Activated CD8-positive, alpha-beta T cell treated with anti-CD3 and anti-CD28 coated beads for 36 hours (primary cell): ENCODE data around the gene FGF11. TPM values are rescaled to one million over a fixed set of nuclear protein-coding genes. Genes with fewer than 3 reads are reported as not detected.

ENCODE experiments used
- ATAC-seq: fragments of 200-7000 bp; cut with Tn5 transposase; one replicate; pipeline ENCODE4 v1.10.0; 2021; ENCODE audit warnings: mild to moderate bottlenecking, moderate library complexity
- CTCF ChIA-PET: fragments of 350-600 bp; sonication (Branson Sonifier 250); formaldehyde crosslinking; loops from one replicate; lab custom pipeline; 2021; ENCODE audit warnings: antibody characterized with exemption; lab: Charles Lee
- POLR2A ChIA-PET: fragments of 350-600 bp; sonication (Branson Sonifier 250); formaldehyde crosslinking; loops from one replicate; lab custom pipeline; 2021; ENCODE audit warnings: antibody characterized with exemption; lab: Charles Lee
- DNase-seq: peaks from one replicate; pipeline ENCODE4 v3.0.0-alpha.2; 2020
- H3K27ac Mint-ChIP-seq: one replicate; pipeline ENCODE4 v1.8.0; 2021; ENCODE audit warnings: mild to moderate bottlenecking, mixed read lengths
- H3K27me3 Mint-ChIP-seq: one replicate; pipeline ENCODE4 v1.8.0; 2021; ENCODE audit warnings: mixed read lengths
- H3K36me3 Mint-ChIP-seq: one replicate; pipeline ENCODE4 v1.8.0; 2021; ENCODE audit warnings: low read depth, mixed read lengths
- H3K4me1 Mint-ChIP-seq: one replicate; pipeline ENCODE4 v1.8.0; 2021; ENCODE audit warnings: low read depth, mixed read lengths
- H3K4me3 Mint-ChIP-seq: one replicate; pipeline ENCODE4 v1.8.0; 2021; ENCODE audit warnings: mild to moderate bottlenecking, moderate library complexity, mixed read lengths
- H3K9me3 Mint-ChIP-seq: one replicate; pipeline ENCODE4 v1.8.0; 2021; ENCODE audit warnings: mixed read lengths
- intact Hi-C: fragments of 100-400 bp; cut with micrococcal nuclease; formaldehyde crosslinking; loops from one replicate; pipeline ENCODE4 v1.10.0; 2022
- total RNA-seq, 2 experiments: library from RNA; stranded (reverse); gene quantifications; one replicate each; pipeline ENCODE4 v1.2.3, GENCODE V29; 2021
- TF ChIP-seq, protein P1 (sequence below): fragments of 200-600 bp; IDR thresholded peaks from one replicate; pipeline ENCODE4 v1.8.0; 2022; ENCODE audit warnings: antibody characterized with exemption, mild to moderate bottlenecking

FGF11 gene
- total RNA-seq, 2 experiments from 2014 or later: 16.5 to 16.6 TPM

DNA sequence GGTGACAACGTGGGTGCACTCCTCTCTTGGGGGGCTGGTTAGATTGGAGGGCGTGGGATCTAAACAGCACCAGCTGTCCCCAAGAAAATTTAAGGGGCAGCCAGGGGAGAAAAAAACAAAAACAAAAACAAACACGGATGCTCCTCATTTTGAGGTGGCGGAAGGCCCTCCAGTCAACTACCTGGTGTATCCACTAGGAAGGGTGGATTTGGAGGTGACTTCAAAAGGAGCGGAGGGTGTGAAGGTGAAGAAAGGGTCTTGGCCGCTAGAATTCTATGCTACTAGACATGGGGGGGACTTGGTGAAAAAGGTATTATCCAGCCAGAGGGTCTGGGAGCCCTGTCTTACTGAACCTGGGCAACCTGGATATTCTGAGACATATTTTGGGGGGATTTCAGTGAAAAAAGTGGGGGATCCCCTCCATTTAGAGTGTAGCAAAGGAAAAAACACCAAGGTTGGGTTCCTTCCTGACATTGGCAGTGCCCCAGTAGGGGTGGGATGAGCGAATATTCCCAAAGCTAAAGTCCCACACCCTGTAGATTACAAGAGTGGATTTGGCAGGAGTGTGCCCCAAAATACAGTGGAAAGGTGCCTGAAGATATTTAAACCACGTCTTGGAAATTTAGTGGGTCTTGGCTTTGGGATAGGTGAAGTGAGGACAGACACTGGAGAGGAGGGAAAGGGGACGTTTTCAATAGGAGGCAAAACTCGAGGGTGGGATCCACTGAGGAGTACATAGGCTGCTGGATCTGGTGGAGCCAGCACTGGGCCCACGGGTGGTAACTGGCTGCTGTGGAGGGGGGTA lies 454 bp upstream of the FGF11 start:
- Mint-ChIP-seq H3K4me3 (peak overlapping the region; percentile 94), H3K9me3 (no peaks in the 10 kb centered on the region), H3K27me3 (peaks cover 39% of the 10 kb centered on the region), H3K36me3 (peaks cover 21% of the 10 kb centered on the region), H3K27ac (peak overlapping the region; percentile 20), H3K4me1 (peaks cover 31% of the 10 kb centered on the region)
- intact Hi-C loops: loop anchor here (5.0 kb wide), 3 partner anchors 43 to 123 kb away; partner anchors contain the start of genes KCTD11, POLR2A, SENP3 and SLC35G6
- no peak for DNase-seq
- POLR2A ChIA-PET: interaction anchor here (0.5 to 8.8 kb wide), 7 partner anchors 12 to 249 kb away, joined by 3 to 83 read pairs (median 20); partner anchors contain the start of genes POLR2A, SLC35G6, TP53 and ZBTB4
- CTCF ChIA-PET: interaction anchor here (0.7 to 4.4 kb wide), 5 partner anchors 16 to 122 kb away, joined by 3 to 68 read pairs (median 48); partner anchors contain the start of genes PLSCR3, SLC35G6, TMEM95 and ZBTB4
- TF ChIP-seq, protein P1, sequence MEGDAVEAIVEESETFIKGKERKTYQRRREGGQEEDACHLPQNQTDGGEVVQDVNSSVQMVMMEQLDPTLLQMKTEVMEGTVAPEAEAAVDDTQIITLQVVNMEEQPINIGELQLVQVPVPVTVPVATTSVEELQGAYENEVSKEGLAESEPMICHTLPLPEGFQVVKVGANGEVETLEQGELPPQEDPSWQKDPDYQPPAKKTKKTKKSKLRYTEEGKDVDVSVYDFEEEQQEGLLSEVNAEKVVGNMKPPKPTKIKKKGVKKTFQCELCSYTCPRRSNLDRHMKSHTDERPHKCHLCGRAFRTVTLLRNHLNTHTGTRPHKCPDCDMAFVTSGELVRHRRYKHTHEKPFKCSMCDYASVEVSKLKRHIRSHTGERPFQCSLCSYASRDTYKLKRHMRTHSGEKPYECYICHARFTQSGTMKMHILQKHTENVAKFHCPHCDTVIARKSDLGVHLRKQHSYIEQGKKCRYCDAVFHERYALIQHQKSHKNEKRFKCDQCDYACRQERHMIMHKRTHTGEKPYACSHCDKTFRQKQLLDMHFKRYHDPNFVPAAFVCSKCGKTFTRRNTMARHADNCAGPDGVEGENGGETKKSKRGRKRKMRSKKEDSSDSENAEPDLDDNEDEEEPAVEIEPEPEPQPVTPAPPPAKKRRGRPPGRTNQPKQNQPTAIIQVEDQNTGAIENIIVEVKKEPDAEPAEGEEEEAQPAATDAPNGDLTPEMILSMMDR: no peak
- no peak for ATAC-seq

DNA sequence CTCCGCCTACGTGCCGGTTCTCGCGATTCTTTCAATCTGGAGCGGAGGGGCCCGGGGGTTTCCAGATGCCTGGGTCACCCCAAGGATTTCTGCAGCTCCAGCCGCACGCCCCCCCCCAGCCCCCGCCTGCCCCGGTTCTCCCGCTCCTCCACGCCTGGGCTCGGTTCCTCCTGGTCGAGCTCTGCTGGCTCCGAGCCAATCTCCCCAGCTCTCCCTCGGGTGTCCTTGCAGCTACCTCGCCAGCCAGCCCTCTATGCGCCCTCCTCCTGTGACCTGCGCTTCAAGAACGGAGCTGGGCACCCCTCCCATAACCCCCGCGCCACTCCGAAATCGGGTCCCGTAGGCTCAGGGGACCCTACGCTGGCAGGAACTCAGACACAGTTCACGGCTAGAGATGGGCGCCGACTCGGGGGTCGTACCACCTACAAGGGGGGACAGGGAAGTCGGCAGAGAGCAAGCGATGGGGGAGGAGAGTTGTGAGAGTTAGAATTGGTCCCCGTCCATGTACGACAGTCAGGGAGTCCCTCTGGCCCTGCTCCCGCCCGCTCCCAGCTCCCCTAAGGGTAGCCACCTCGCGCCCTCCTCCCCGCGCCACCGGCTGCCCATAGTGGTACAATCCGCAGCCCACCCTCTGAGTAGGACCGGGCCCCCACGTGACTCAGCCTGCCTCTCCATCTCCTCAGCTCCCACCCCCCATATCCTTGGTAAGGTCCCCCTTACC lies 961 bp downstream of the FGF11 start:
- peaks cover 31% of the 10 kb centered on the region for H3K4me1 Mint-ChIP-seq
- H3K9me3 Mint-ChIP-seq: no peaks in the 10 kb centered on the region

DNA sequence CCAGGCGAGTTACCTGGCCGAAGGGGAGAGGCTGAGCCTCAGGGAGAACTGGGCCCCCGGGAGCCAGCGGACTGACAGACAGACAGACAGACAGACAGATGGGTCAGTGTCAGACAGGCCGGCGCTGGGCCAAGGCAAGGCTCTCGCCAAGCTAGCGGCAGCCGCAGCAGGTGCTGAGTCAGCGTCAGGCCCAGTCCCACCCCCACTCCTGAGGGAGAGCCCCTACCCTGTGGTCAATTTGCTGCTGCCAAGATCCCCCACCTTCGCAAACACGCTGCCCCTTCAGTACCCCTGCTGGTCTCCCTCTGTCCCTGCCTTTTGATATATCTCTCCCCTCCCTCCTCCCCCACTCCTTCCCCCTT lies 1.5 kb downstream of the FGF11 start:
- Mint-ChIP-seq H3K27me3 (peaks cover 54% of the 10 kb centered on the region), H3K36me3 (peaks cover 21% of the 10 kb centered on the region), H3K4me3 (peak overlapping the region; percentile 94), H3K9me3 (no peaks in the 10 kb centered on the region), H3K27ac (no peak overlapping the region), H3K4me1 (peaks cover 36% of the 10 kb centered on the region)
- no peak for ATAC-seq
- ChIA-PET CTCF (interaction anchor here (0.7 to 2.0 kb wide), 10 partner anchors 12 to 247 kb away, joined by 3 to 13 read pairs (median 4); partner anchors contain the start of genes NEURL4 and SENP3), POLR2A (interaction anchor here (0.6 to 8.8 kb wide), 6 partner anchors 13 to 246 kb away, joined by 3 to 83 read pairs (median 15); partner anchors contain the start of genes POLR2A and ZBTB4)
- TF ChIP-seq, protein P1: no peak
- intact Hi-C loops: no loop called here
- DNase-seq: peak; percentile 64

More for the DNA sequence above, 961 bp downstream of the FGF11 start:
- TF ChIP-seq, protein P1: no peak
- Mint-ChIP-seq H3K4me3 (peak overlapping the region; percentile 94), H3K27me3 (peaks cover 49% of the 10 kb centered on the region), H3K36me3 (peaks cover 21% of the 10 kb centered on the region), H3K27ac (peak overlapping the region; percentile 70)
- intact Hi-C loops: no loop called here
- no peak for ATAC-seq
- ChIA-PET POLR2A (interaction anchor here (0.6 to 8.8 kb wide), 7 partner anchors 13 to 247 kb away, joined by 3 to 83 read pairs (median 5); partner anchors contain the start of genes POLR2A and TP53), CTCF (interaction anchor here (0.7 to 2.0 kb wide), 8 partner anchors 13 to 116 kb away, joined by 3 to 12 read pairs (median 4); no protein-coding TSS in a partner anchor)
- DNase-seq: peak; percentile 78

DNA sequence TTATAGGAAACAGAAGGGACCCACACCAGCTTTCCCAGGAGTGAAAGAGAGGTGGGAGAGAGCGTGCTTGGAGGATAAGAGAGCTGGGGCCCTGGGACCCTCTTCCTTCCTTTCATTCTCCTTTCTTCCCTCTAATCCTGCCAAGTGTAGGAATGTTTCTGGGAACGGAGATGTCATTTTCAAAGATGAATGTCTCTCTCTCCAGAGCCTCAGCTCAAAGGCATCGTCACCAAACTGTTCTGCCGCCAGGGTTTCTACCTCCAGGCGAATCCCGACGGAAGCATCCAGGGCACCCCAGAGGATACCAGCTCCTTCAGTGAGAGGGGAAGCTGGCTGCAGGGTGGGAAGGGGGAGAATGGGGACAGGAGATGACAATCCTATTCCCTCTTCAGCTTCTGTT lies 2.0 kb downstream of the FGF11 start:
- DNase-seq: no peak
- ChIA-PET POLR2A (interaction anchor here (0.7 to 8.8 kb wide), 5 partner anchors 12 to 44 kb away, joined by 3 to 83 read pairs (median 20); partner anchors contain the start of genes POLR2A and ZBTB4), CTCF (interaction anchor here (0.7 to 2.0 kb wide), 7 partner anchors 12 to 246 kb away, joined by 3 to 13 read pairs (median 4); partner anchors contain the start of genes NEURL4 and SENP3)
- intact Hi-C loops: no loop called here
- Mint-ChIP-seq H3K4me3 (no peak overlapping the region), H3K4me1 (peaks cover 40% of the 10 kb centered on the region), H3K27ac (no peak overlapping the region), H3K27me3 (peaks cover 56% of the 10 kb centered on the region), H3K36me3 (peaks cover 21% of the 10 kb centered on the region), H3K9me3 (no peaks in the 10 kb centered on the region)
- TF ChIP-seq, protein P1: no peak
- ATAC-seq: no peak
